HG03095 (cell line): ENCODE results near the gene LRP1B.
A peak's percentile ranks its signal among the peaks of the same experiment; 100 is the strongest.
"Not testable (repeated sequence)": the region's sequence is repeated elsewhere in the genome, so short reads cannot be mapped to it uniquely, and the experiment has no call there.

Source experiments
- ATAC-seq: cut with Tn5 transposase; IDR thresholded peaks from one replicate; pipeline ENCODE4 v1.9.1; 2021; ENCODE audit warnings: moderate library complexity; ENCODE audit not compliant: unreplicated experiment

Gene LRP1B

DNA sequence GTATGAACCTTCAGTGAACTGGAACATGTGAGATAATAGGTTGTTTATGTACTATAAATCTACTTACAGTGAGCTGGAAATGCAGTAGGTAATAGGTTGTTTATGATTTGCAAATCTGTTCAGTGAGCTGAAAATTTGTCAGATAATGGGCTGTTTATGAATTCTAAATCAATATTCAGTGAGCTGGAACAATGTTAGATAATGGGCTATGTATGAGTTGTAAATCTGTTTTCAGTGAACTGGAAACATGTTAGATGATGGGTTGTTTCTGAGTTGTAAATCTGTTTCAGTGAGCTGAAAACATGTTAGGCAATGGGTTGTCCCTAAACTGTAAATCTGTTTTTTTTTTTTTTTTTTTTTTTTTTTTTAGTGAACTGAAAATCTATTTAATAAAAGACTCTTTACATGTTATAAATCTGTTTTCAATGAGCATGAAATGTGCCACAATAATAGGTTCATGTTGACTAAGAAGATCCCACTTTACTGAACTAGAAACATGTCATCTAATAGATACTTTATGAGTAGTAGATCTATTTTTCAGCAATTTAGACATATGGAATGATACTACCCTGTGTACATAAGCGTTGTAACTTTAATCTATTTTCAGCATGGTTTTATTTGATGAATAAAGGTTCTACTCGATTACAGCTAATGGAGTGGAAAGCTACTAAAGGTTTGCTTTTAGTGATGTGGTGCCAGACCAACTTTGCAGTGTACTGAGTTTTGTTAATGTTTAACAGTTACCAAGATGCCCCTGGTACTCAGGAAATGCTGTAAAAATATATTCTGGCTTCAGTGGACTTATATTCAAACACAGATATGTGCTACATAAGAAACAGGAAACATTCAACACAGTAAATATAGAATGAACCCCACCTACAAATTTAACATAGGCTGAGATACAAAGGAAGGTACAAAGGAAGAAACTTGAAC, 1471.8 kb downstream of the LRP1B start:
- ATAC-seq = no peak

DNA sequence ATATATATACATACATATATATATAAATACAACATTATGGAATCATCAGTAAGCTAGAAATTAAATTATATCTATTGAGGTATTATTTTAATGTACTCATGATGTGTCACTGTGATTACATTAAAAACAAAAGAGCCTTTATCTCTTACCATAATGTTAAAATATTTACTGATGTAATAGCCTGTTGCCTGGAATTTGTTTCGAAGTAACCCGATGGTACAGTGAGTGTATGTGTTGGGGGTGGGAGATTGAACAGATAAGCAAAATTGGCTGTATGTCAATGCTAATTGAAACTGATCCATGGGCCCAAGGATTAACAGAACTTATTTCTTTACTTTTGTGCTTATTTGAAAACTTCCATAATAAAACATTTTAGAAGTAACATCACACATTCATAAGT, 1473.2 kb downstream of the LRP1B start:
- ATAC-seq = no peak

DNA sequence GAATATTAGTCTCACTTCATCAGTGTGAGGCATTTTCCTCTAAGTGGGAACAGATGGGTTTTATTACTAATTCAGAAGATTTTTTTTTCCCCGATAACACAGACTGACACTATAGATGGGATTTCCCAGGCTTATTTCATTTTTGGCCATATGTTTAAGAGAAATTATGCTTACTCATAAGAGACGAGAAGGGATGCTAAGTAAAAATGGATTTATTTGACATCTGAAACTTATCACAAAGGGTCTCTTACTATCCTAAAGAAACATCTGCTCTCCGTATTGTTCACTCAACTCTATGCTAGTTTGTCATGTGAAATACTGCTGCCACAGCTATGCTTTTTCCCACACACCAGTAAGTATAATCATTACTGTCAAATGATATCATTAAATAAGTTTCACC, 1476.3 kb downstream of the LRP1B start:
- ATAC-seq = no peak

DNA sequence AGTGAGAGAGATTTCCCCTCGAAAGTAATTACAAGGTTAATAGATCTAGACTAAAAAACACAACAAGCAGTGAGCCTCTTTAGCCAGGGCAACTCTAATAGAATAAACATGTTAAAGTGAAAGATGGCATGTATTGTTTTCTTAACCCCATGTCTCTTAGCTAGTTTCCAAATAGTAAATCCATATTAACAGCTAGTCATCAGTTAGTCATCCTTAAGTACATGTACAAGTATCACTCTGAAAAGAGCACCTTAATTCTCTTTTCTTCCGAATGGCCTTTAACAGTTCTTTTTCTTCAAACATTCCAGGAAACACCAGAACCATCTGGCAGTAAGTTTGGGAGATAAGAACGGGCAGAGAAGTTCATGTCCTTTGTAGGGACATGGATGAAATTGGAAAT, 1480.0 kb downstream of the LRP1B start:
- ATAC-seq = no peak

DNA sequence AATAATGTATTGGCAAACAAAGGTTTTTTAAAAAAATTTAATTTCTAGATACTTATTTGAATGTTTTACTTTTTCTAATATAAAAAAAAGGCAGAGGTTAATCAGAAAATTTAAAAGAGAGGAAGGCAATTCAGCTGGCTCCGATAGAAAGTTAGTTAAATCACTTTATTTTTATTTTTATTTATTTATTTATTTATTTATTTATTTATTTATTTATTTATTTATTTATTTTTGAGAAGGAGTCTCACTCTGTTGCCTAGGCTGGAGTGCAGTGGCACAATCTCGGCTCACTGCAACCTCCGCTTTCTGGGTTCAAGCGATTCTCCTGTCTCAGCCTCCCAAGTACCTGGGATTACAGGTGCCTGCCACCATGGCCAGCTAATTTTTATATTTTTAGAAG, 1480.7 kb downstream of the LRP1B start:
- not testable (repeated sequence) for ATAC-seq

DNA sequence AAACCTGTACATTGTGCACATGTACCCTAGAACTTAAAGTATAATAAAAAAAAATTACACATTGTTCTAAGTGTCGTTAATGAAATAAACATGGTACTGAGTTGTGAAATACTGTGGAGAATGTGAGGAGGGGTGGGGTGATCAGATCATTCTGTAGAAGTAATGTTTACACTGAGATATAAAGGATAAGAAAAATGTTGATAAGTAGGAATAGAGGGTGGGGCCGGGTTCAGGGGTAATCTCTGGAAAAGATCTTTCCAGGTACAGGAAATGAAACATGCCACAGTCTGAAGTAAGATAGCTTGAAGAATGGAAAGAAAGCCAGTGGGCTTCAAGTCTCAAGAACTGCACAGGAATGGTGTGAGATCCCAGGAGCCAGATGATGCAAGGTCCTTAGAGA, 1482.4 kb downstream of the LRP1B start:
- ATAC-seq = no peak

DNA sequence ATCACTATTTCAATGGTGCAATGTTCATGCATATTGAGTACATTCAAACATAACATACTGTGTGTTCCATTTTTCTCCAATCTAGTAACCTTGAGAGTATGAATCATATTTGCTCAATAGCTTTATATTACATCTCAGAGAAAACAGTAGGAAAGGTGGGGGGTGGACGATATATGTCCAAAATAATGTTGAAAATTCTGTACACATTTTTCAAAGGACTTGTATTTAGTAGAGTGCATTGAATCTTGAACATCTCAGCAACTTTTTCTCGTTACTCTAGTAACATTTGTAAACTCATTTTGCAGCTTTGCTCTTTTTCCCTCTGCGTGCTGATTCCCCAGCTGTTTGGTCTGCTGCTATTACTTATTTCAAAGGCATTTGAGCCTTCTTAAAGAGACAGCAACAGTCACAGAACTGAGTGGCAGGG, 1487.0 kb downstream of the LRP1B start:
- no peak for ATAC-seq

DNA sequence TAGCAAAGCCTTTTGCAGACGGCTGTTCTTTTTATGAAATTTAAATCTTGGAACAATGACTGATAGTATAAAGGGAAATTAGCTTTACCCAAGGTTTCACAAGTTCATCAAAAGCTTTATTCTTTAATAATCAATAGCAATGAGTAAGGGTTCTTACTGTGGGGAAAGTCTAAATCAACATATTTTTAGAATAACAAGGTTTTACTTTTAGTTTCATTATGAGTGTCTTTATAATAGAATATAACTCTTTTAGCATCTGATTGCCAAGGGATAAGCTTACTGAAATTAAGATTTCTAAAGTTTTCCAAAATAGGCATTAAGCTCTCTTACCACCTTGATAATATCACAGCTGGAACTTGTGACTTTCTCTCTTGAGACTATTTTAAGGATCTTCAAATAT, 1489.7 kb downstream of the LRP1B start:
- ATAC-seq = no peak

DNA sequence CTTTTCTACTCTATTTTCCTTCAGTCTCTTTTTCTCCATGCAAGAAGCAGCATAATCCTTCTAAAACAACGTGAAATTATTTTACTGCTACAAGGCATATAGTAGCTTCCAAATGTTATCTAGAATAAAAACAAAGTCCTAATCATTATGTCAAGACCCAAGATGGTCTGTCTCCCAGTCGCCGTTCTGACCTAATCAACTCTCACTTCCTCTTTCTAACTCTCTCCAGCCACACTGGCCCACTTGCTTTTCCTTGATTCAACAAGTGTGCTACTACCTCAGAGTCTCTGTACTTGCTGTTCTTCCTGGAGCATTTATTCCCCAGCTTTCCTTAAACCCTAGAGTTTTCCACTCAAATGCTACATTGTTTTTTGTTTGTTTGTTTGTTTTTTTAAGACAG, 1491.2 kb downstream of the LRP1B start:
- ATAC-seq = peak; percentile 81

DNA sequence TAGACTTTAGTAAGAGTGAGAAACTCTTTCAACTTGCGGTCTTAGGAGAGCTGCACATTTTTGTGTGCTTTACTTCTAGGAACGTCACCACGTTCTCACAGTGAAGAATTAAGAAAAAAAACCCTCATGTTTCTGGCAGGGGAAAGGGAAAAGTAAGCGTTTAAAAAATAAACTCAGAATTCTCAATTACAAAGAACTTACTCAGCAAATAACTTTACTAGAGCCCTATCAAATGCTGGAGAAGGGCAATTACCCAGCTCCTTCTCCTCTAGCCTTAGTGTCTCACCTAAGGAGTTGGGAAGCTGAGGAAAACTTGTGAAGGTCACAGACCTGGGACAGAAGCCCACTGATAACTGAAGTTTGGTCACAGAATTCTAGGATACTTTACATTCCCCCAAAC, 1500.3 kb downstream of the LRP1B start:
- no peak for ATAC-seq

DNA sequence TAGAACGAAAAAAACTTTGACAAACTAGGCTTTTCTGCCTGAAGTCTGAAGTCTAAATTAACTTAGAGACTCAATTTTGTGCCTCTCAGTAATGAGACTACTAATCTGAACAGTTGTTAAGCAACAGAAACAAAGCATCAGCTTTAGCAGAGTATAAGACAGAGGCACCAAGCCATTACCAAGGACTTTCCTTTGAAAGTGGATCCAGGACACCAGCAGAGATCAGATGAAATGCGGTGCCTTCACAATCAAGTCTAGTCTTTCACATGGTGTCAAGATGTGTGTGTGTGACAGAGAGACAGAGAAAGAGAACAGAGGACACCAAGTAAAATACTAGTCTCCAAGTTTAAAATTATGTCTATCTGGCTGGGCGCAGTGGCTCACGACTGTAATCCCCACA, 1502.9 kb downstream of the LRP1B start:
- no peak for ATAC-seq

DNA sequence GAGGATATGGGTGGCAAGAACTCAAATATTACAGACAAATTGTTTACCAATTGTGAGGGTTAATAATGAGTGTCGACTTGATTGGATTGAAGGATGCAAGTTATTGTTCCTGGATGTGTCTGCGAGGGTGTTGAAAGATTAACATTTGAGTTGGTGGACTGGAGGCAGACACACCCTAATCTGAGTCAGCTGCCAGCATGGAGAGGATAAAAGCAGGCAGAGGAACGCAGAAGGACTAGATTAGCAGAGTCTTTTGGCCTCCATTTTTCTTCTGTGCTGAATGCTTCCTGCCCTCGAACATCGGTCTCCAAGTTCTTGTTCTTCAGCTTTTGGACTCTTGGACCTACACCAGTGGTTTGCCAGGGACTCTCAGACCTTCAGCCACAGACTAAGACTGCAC, 1503.7 kb downstream of the LRP1B start:
- no peak for ATAC-seq

DNA sequence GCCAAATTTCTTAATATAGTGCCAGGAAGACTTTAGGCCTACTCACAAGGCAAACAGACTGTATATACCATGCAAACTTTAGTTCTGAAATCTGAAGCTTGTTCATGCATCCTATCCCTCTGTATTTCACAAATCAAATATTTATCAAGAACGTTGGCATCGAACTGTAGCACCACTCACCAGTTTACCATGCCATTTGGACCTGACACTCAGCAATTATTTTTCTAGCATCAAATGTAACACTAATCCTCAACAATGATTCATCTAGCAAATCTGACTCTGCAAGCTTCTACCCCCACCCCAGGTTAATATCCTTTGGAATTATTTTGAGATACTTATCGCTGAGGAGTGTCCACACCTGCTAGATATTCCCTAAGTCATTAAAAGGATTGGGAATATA, 1506.6 kb downstream of the LRP1B start:
- ATAC-seq = no peak

DNA sequence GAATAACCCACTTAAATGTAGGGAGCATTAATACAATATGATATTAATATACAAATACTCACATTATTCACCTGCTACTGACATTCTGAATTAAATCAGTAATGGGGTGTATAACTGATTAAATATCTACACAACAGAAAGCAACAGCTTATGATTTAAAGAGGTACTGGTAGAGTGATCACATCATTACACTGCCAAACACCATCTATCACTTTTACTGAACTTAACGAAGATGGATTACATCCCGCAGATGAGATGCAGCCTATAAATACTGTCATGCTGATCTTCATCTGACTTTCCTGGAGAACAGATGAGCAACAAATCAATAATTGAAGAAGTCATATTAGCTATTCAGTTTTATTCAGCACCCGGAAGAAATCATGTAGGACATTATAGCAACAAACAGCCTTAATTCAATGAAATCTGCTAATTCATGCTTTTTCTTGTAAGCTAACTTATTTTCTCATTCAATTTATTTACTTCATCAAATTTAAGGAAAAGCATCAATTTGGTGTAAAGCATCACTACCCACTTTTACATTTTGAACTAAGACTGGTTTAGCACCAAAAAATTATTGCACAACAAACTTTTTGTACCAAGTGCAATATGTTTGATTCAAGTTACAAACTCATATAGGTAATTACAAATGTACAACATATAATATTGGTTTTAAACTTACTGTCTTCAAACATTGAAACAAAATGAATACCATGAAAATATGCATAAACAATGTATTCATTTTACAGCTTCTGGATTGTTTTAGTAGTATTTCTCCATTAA, 1509.0 kb downstream of the LRP1B start:
- ATAC-seq = no peak

DNA sequence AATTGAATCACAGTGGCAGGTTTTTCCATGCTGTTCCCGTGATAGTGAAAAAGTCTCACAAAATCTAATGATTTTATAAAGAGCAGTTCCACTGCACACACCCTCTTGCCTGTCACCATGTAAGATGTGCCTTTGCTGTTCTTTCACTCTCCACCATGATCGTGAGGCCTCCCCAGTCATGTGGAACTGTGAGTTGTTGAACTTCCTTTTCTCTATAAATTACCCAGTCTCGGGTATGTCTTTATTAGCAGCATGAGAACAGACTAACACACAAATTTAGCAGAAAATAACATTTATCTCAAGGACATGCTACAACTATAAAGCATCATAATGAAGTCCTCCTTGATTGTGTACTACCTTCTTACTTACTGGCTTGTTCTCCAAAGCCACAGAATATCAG, 1526.0 kb downstream of the LRP1B start:
- peak; percentile 83 for ATAC-seq

DNA sequence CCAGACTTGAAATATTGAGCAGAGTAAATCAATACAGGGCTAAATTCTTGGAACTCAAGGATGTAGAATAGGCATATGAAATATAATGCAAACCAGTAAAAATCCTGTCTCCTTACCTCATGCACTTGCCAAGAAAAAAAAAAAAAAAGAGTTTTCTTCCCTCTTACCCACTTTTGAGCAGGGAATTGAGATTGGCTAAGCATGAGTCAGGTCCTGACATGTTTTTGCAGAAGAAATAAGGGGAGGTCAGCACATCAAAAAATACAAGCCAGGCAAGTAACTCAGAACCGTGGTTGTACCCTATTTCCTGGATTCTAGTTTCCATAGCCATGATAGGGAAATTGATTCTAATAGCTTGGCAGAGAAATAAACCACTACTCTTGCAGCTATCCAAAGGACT, 1526.7 kb downstream of the LRP1B start:
- ATAC-seq = no peak

DNA sequence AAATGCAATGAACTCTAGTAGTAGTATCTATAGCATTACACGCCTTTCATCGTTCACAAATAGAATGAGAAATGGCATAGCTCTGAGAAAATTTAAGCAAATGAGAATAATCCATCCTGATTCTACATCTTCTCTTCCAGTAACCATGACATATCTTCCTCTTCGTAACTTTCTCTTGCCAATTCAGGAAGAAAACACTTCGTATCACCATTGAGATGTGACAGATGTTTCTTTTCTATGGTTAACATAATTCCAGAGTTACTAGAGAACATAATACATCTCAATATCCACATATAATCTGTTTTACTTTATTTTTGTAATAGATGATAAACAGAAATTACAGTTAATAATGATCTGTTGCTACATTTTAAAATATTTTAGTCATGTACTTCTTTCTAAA, 1527.4 kb downstream of the LRP1B start:
- no peak for ATAC-seq

DNA sequence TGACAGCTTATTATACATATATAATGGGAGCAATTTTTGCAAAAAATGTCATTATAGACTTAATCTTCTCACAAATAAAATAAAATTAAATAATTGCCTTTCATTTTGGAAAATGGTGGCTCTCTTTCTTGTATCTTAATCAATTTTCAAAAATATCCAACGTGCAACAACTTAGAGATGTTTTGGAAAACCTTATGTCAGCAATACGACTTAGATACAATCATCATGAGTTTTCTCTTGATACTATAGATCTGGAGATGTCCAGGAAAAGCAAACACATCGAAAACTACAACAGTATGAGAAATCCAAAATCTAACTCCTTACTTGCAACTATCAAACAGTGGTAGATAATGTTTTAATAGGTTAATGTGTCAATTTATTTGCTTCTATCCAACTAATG, 1529.0 kb downstream of the LRP1B start:
- ATAC-seq = no peak

DNA sequence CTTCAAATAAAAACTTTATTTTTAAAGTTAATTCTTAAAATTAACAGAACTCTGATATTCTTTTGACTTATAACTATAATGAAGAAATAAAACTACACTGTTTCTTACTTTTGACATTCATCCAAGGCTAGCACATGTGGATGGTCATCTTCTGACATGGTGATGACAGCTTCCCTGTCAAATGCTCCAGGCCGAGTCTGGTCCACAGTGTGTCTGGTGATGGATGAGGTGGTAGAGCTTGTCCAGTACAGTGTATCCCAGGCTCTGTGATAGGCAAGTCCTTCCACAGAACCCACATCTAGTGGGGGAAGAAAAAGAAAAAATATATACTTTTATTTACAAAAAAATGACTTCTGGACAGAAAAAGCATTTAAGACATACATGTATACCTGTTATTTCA, 1529.5 kb downstream of the LRP1B start:
- no peak for ATAC-seq

DNA sequence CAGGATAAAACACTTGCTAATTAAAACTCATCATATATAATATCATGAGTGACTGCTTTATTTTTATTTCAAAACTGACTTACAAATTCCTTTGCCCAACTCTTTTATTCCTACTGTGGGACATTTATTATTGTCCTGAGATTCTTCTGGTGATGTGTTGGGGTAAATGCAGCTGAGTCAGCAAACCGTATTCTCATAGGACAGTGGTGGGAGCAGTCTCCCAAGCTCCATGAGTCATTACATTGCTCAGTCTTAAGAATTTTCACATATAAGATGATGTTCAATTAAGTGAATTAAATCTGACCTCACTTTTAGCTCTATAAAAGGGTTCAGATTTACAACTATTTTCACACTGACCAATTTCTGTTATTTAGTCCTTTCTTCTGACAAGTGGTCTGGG, 1530.7 kb downstream of the LRP1B start:
- no peak for ATAC-seq

DNA sequence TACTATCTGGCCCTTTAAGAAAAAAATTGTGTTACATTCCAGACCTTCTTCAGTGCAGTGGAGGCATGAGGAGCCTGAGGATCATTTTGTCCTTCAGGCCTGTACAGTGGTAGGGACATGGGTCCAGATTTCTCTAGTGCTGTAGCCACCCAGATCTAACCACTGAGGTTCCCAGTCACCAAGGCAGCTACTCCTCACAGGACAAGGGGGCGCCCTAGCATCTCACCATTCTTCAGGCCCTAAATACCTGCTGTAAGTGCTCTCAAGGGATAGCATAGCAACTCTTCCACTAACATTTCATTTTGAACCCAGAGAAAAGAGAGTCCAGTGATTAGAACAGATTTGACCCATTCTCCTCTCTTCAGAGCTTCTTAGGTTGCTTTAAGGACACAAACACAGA, 1533.0 kb downstream of the LRP1B start:
- ATAC-seq = no peak

DNA sequence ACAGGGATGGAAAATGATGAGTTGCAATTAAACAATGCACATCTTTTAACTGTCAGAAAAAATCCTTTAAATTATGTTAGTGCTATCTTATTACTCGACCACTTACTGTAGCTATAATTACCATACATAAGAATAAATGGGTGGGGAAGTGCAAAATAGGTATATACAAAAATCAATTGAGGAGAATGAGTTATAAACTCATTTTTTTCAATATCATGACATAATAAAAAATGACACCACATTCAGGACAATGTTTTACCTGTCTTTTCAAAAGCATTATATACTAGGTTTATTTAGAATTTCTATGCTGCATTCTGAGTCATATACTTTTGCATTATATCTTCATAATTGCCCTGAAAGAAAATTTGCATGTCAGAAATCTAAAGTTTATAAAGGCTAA, 1533.6 kb downstream of the LRP1B start:
- ATAC-seq = no peak
